Glomerular visceral epithelial cell (primary cell): ENCODE results near the gene SPACA7.
"Not testable (repeated sequence)": the region's sequence is repeated elsewhere in the genome, so short reads cannot be mapped to it uniquely, and the experiment has no call there.

ENCODE experiments used
- DNase-seq: peaks from one replicate; pipeline ENCODE4 v3.0.0-alpha.2; 2016; ENCODE audit errors: extremely low spot score

Gene SPACA7

DNA sequence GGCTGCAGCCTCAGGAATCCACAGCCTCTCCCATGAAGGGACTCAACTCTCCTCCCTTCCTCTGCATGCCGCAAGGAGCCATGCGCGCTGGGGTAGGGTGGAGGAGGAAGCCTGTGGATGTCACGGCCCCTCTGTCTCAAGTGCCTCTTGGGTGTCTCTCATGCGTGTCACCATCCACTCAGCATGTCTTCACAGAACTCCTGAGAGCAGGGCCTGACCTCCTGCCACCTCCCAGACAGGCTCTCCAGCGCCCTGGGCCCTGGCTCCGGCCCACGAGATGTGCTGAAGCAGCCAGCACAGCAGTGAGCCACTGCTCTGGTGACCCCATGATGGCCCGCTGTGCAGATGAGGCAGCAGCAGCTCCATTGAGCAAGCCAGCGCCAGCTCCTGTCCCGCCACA, 25.9 kb upstream of the SPACA7 start:
- no peak for DNase-seq

- no peak for DNase-seq
These were observed 24.3 kb upstream of the SPACA7 start for GRCh38 chr13:112351825-112352224.

DNA sequence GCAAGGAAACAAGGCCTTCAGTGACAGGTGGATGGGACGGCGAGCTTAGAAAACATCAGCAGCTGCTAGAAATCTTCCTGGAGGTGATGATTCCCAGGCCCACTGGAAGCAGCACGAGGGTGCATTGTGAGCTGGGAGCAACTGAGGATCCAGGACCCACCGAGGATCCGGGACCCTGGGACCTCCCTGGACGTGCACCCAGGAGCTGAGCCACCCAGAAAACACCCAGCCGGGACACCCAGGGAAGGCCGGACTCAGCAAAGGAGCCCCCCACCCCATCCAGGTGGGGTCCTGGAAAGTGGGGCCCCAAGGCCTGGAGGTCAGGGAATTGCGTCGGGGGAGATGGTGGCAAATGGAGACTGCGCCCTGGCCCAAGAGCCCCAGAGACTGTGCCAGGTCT, 22.3 kb upstream of the SPACA7 start:
- no peak for DNase-seq

GRCh38 chr13:112354330-112355273, 21.6 kb upstream of the SPACA7 start:
- DNase-seq: no peak

- DNase-seq: no peak
These were observed 20.8 kb upstream of the SPACA7 start for GRCh38 chr13:112355274-112355838.

DNA sequence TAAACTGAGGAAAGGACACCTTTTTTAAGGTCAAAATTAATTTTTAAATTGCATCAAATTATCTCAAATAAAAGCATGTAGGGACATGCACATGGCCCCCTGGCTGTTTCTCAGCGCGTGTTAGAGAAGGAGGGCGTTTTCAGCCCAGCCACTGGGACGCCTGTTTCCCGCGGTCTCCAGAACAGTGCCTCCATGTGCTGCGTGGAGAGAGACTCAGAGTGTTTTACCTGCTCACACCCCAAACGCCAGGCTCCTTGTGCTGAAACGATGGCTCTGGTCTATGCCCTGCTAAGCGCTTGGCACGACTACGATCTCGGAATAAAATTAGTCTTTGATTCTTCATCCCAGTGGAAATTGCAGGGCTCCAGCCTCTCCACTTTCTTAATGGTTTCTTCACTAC, 20.0 kb upstream of the SPACA7 start:
- no peak for DNase-seq

GRCh38 chr13:112358156-112358555, 18.0 kb upstream of the SPACA7 start:
- no peak for DNase-seq

- no peak for DNase-seq
These were observed 14.1 kb upstream of the SPACA7 start for GRCh38 chr13:112362021-112362420.

- no peak for DNase-seq
These were observed 12.2 kb upstream of the SPACA7 start for GRCh38 chr13:112363867-112364528.

DNA sequence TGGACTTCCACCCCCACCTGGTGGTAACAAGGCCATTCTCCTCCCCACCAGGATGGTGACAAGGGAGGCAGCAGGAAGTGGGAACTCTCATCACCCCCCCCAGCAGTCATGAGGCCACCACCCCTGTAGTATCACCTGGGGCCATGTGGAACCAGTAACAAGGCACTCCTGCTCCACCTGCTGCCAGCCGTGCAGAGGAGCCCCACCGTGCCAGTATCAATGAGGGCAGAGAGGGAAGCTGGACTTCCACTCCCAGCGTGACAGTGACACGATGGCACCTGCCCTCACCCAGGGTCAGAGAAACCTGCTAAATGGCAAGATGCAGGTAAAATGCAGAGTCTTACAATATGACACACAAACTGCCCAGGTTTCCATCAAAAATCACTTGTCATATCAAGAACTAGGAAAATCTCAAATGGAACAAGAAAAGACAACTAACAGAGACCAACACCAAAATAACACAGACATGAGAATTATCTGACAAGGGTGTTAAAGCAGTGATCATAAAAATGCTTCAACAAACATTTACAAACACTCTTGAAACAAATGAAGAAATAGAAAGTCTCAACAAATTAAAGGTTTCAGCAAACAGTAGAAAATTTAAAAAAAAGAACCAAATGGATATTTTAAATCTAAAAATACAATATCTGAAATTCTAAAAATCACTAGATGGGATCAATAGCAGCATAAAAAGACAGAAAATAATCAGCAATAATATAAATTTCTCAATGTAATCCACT, 9.1 kb upstream of the SPACA7 start:
- no peak for DNase-seq

- DNase-seq: no peak
These were observed 7.3 kb upstream of the SPACA7 start for GRCh38 chr13:112368883-112369282.

DNA sequence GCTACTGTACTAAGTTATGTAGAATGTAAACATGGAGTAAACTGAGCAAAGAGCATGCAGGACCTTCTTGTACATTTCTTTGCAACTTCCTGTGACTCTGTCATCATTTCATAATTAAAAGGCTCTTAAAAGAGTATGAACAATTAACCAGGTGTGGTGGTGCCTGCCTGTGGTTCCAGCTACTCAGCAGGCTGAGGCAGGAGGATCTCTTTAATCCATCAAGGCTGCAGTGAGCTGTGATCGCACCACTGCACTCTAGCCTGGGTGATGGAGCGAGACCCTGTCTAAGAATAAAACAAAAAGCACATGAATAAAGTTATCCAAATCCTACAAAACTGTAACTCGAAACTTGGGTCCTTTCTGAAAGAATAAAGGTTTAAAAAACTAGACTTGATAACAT, 5.8 kb upstream of the SPACA7 start:
- DNase-seq: no peak

DNA sequence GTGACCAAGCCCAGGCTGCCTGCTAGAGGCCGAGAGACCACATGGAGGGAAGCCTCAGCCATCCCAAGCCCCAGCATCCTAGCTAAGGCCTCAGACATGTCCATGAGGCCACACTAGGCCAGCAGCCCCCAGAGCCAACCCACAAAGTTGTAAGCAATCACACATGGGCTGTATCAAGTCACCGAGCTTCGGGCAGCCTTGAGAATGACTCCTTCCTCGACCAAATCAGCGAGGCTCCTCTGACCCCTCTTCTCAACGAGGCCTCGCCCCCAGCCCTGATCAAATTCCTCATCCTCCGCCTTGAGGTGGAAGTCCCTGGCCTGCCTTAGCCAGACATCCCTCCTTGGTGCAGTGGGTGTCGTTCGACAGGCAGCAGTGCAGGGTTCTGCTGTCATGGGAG, 1.9 kb upstream of the SPACA7 start:
- DNase-seq: no peak

DNA sequence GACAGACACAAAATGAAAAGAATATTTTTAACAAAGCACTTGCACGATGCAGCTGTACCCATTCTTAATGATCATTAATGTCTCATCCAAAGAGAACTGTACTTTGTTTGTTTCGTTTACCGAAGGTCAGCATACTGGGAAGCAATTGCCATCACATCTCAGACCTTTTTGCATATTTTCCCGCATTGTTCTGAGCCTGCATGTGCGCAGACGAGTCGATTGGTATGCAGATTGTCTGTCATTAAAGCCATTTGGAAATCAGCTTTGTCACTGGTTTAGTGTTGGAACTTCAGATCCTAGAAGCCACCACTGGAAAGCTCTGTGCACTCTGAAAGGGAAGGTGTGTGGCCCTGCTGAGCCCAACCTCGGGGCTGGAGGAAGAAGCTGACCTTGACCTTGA, 15.6 kb downstream of the SPACA7 start:
- no peak for DNase-seq

GRCh38 chr13:112392719-112393118, 16.6 kb downstream of the SPACA7 start:
- DNase-seq: no peak

DNA sequence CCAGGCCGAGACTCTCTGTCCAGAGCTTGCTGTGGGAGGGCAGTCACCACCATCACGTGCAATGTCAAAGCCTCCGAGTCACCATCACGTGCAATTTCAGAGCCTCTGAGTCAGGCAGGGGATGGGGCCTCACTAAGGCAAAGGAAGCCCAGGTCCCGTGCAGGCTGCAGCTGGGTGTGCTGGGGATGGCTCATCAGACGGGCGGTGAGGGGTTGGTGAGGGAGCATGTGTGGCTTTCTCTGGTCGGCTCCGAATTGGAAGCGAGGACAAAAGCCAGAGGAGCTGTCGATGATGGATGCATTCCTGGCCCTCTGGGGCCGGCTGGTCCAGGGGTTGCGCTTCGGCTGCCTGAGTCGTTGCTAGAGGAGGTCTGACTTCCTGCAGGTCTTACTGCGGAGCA, 18.9 kb downstream of the SPACA7 start:
- DNase-seq: not testable (repeated sequence)

DNA sequence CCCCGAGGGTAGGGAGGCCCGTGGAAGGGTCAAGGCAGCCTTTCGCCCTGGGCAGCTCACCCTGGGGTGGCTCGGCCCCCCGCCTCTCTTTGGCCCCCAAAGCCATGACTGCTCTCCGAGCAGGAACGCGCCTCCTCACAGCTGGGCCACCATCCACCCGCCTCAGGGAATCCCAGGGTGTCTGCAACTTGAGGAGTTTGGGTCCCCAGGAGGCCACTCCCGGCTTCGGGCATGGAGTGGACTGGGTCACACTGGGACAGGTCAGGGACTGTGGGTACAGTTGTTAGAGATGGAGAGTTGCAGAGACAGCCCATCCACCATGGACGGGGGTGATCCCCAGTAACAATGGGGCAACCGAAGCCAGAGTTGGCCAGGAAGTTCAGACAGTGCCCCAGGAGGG, 19.8 kb downstream of the SPACA7 start:
- not testable (repeated sequence) for DNase-seq

GRCh38 chr13:112397108-112397507, 21.0 kb downstream of the SPACA7 start:
- DNase-seq: no peak

DNA sequence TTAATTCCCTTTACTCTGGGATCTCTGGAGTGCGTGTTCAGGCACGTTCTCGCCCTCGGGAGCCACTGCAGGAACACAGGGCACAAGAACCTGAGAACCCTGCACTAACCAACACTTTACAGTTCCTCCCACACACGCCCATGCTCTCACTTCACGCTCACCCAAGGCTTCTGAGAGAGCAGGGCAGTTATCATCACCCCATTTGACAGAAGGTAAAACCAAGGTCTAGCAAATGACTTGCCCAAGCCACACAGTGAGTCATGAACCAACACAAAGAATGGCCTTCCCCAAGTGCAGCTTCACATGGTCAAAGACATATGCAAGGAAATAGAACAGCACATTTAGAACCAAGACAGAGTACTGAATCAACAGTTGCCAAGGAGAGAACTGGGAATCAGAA, 22.2 kb downstream of the SPACA7 start:
- DNase-seq: not testable (repeated sequence)

- DNase-seq: not testable (repeated sequence)
These were observed 33.7 kb downstream of the SPACA7 start for GRCh38 chr13:112409828-112410227.

DNA sequence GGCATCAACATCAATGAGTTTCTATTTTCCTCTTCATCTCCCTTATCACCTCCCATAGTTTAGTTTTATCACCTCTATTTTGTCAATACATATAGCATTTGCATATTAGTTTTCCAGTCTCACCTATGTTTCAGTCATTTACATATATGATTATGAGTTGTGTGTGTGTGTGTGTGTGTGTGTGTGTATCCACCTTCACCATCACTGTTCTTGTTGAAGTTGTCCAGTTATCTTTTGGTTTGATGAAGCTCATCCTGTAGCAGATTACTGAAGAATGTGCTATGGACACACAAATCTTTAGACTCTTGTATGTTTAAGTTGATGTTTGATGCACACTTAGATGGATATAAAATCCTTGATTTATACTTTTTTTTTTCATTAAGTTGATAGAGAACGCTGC, 40.5 kb downstream of the SPACA7 start:
- no peak for DNase-seq

GRCh38 chr13:112417079-112417478, 40.9 kb downstream of the SPACA7 start:
- no peak for DNase-seq
